IPS-11a (cell line): Measurements from ENCODE around the gene MYO7B.

Experiments
- H3K4me3 ChIP-seq: one replicate; pipeline ENCODE4 v1.5.1; 2013; ENCODE audit warnings: low read depth, low read length, control low read depth

MYO7B gene

DNA sequence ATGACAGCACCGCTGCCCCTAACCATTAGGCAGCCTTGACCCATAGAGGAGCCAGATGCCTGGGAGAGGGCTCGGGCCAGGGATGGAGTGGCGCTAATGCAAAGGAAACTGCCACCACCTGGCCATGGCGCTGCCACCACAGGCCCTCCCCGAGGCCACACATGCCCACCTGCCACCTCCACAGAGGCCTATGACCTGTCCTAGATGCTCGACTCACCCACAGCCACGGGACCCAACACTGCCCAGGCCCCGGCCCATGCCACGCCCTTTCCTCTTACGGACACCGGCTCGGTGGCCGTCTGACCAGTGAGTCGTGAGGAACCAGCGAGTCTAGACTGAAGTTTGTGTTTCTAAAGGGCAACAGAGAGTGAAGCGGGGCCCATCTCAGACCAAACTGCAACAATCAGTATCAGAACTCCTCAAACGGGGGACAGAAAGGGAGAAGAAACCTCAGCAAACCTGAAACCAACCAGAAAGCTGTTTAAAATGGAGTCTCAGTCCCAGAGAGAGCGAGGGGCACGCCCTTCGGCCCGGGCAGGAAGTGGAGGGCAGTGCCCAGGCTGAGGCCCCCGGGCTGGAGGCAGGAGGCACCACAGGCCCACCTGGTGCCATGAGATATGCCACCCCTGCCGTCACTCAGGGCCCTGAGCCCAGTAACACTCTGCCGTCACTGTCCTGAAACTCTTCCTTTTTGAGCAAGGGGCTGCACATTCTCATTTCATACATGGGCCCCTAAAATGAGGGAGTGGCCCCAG lies 111.2 kb downstream of the MYO7B start:
- no peak overlapping the region for H3K4me3 ChIP-seq

DNA sequence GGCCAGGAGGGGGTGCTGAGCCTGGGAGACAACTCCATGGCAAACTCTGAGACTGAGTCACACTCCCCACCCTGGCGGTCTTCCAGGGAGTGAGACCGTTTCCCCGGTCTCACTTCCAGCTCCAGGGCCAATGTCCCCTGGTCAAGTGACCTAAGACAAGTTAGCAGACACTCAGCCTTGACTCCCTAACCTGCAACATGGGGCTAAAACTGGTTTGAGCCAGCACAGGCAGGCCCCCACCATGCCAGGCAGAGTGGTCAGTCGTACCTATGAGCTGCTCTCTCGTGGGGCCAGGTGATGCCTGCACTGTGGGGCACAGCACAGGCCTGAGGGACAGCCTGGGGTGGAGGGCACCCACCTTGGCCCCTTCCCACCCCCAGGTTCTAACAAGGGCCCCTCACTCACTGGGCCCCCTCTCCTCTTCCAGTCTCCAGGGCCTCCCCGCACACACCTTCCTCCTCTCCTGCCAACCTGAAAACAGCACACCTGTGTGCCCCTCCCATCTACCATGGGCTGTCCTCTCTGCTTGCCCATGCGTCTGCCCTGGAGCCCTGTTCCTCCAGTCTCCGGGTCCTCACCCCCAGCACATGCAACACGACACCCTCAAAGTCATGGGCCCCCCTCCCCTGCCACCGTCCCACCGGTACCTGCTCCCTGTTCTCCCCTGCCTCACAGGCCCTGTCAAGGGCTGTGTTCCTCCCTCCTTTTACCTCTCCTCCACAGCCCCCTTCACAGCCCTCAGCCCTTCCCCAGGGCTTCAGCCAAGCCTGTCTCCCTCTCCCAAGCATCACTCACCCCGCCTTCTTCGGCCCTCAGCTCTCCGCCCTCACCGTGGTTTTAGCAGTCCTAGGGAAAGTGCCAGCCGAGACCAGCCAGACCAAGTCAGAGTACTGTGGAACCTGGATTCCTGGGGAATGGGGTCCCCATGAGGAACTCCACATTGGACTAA lies 112.0 kb downstream of the MYO7B start:
- H3K4me3 ChIP-seq: no peak overlapping the region

DNA sequence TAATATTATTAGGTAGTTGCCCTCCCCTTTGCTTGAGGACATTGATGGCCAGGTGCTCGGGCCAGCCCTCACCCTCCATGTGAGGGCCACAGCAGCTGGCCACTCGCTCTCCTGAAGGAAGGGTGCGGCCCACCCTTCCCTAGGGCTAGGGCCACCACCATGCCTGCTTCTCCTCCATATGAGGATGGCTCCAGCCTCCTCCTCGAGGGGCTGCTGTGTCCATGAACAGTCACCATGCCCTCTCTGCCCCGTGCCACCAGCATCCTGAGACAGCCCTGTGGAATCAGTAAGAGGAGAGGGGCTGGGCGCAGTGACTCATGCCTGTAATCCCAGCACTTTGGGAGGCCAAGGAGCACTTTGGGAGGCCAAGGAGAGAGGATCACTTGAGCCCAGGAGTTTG lies 112.8 kb downstream of the MYO7B start:
- H3K4me3 ChIP-seq: no peak overlapping the region

DNA sequence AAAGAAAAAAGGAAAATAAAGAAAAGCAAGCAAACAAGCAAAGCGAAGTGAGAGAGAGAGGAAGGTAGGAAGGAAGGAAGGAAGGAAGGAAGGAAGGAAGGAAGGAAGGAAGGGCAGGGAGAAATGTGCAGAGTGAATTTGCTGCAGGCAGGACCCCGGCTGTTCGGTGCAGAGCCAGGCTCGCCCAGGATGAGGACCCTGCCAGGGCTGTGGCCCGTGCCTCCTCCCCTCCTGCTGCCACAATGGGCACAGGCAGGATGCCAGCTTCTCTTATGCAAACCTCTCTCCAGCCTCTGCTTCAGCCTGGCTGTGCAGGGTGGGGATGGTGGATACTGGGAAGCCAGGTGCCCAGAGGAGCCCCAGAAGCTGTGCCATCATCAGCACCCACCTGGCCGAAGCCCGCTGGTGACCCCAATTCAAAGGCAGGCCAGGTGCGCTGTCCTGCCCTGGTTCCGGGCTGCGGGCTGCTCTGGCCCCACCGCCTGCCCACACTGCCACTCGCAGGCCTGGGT lies 113.7 kb downstream of the MYO7B start:
- H3K4me3 ChIP-seq: no peak overlapping the region

DNA sequence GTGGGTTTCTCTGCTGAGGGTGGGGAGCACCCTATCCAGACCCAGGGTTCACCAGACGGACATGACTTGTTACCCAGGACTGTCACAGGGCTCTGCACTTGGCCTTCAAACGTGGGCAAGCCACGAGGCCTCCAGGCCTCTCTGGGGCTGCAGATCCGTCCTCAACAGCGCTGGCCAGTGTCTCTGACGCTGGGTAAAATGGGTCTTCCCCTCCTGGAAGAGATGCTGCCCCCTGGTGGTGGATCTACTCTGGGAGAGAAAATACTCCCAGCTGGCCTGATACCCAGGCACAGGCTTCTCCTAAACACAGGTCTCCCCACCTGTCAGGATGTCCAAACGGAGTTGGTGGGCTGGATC lies 114.2 kb downstream of the MYO7B start:
- no peak overlapping the region for H3K4me3 ChIP-seq

DNA sequence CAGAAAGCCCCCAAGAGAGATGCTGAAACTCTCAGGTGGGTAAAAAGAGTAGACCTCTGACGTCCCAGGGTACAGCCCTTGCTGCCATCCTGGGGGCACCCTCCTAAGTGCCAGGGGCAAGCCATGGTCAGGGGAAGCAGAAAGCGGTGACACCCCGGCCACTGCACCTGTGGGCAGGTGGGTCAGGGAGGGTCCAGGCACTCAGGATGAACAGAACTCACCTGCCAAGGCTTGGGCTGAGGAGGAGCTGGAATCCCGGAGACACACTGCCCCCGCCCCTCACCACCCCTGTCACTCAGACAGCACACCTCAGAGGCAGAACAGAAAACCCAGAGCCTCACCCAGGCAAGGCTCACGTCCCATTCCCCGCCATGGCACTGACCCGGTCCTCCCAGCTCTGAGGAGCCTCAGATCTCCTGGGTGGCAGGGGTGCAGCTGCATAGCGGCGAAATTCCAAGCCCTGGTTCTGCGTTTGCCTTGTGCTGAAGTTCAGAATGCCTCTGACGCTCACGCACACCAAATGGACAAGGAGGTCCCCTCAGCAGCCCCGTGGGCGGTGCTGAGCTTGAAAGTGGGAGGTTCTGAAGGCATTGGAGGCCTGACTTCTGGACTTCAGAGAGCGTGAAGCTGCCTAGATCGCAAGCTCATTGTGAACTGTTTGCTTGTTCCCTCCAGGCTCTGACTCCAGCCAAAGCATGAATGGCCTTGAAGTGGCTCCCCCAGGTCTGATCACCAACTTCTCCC lies 114.7 kb downstream of the MYO7B start:
- no peak overlapping the region for H3K4me3 ChIP-seq

DNA sequence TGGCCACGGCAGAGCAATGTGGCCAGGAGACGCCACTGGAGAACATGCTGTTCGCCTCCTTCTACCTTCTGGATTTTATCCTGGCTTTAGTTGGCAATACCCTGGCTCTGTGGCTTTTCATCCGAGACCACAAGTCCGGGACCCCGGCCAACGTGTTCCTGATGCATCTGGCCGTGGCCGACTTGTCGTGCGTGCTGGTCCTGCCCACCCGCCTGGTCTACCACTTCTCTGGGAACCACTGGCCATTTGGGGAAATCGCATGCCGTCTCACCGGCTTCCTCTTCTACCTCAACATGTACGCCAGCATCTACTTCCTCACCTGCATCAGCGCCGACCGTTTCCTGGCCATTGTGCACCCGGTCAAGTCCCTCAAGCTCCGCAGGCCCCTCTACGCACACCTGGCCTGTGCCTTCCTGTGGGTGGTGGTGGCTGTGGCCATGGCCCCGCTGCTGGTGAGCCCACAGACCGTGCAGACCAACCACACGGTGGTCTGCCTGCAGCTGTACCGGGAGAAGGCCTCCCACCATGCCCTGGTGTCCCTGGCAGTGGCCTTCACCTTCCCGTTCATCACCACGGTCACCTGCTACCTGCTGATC lies 115.4 kb downstream of the MYO7B start:
- no peak overlapping the region for H3K4me3 ChIP-seq

DNA sequence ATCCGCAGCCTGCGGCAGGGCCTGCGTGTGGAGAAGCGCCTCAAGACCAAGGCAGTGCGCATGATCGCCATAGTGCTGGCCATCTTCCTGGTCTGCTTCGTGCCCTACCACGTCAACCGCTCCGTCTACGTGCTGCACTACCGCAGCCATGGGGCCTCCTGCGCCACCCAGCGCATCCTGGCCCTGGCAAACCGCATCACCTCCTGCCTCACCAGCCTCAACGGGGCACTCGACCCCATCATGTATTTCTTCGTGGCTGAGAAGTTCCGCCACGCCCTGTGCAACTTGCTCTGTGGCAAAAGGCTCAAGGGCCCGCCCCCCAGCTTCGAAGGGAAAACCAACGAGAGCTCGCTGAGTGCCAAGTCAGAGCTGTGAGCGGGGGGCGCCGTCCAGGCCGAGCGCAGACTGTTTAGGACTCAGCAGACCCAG lies 115.9 kb downstream of the MYO7B start:
- no peak overlapping the region for H3K4me3 ChIP-seq

DNA sequence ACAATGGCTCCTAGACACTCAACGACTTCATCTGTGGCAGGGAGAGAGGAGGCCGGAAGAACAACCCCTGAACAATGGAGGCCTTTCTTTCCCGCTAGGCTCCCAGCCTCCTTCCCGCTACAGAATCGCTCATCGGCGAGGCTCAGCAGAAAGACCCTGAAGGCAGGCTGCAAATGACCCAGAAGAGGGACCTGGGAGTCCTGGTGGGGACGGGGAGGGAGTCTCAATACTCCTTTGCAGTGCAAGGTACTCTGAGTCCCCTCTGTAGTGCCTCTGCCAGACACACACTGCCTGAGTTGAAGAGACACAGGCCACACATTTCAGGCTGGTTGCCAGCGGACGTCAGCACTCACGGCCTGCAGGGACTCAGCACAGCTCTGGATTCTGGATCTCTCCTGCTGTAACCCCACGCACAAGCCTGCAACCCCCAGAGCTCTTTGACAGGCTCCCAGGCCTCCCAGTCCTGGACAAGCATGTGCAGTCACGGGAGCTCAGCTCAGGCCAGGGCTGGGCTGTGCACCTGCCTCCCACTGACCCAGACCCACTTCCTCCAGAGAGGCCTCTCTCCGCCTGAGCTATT lies 116.6 kb downstream of the MYO7B start:
- H3K4me3 ChIP-seq: no peak overlapping the region

DNA sequence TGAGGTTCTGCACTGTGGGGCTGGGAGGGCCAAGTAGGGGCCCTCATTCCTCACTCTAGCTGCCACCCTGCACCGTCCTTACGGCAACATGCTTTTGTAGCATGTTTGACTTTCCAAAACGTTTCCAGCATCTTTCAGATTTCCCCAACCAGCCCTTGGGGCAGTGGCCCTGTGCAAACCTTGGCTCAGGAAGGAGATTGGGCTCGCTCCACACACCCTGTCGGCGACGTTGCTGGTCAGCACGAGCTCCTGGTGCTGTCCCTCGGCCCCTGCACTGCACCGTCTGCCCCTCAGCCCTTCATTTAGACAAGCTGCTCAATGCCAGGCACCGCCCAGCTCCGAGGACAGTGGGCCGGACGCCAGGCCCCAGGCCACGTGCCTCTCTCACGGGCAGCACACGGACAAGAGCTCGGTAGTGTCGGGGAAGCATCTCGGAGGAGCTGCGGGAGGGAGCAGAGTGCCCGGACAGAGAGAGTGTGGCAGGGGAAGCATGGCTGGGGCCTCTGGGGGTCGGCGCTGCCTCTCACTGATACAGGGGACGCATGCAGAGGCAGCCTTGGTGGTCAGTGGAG lies 117.4 kb downstream of the MYO7B start:
- H3K4me3 ChIP-seq: no peak overlapping the region

DNA sequence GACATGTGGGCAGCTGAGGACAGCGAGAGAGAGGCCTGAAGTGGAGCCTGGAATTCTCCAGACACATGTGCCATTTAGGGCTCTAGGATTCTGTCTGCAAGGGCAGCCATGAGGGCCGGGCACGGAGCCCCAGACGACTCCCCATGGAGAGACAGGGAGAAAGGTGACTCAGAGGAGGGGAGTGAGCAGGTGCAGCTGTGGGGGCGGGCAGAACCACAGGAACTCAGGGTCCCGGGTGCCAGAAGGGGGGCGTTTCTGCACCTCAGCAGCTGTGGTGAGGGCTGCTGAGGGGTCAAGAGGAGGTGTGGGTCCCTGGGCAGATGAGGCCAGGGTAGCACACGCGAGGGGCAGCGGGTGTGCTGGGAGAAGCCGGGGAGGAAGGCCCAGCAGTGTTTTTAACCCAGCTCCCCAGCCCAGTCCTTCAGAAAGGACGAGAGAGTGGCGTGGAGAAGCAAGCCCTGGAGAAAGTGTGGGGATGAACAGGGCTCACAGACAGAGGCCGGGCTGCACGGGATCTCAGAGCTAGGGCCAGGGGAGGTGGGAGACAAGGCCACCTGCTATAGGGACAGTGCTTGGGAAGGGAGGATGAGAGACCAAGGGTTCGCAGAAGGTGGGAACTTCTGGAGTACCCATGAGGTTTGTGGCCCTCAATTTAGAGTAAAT lies 118.1 kb downstream of the MYO7B start:
- H3K4me3 ChIP-seq: no peak overlapping the region

DNA sequence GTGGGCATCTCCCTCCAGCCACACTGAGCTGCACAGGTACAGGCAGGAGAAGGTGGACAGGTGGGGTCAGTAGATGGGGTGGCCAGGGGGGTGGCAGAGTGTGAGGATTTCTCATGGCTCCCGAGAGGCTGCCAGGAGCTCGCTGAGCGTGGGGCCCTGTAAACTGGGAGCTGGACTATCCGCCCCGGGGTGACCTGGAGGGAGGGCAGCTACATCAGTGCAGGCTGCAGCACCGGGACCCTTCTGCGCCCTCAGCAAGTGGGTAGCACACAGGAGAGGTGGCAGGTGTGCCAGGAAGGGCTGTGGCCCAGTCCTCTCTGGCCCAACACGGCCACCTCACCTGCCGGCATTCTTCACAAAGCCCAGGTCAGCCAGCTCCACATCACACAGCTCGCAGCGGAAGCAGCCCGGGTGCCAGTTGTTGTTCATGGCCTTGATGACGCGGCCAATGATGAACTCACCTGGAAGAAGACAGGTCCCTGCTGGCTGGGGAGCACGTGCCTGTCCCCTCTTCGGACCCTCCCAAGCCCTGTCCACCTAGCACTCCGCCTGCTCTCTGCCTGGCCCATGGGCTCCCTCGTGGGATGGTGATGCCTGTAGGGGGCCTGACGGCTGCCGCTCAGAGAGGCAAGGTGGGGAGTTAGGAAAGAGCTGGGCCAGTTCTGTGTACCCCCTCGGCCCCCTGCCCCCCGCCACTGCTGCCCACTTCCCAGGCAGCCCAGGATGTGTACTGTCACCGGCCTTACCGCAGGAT lies 118.8 kb downstream of the MYO7B start:
- H3K4me3 ChIP-seq: no peak overlapping the region

DNA sequence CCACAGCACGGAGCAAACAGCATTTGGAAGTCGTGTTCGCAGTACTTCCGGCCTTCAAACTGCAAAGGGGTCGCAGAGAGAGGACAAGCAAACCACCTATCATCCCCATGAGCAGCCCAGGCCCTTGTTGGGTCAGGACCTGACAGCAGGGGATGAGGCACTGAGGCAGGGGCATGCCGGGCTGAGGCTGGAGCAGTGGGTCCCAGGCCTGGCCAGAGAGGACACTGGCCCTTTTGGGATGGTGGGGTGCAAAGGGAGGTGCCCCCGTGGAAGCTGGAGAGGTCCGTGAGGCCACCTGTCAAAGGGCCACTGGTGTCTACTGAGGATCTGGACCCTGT lies 119.3 kb downstream of the MYO7B start:
- H3K4me3 ChIP-seq: no peak overlapping the region

DNA sequence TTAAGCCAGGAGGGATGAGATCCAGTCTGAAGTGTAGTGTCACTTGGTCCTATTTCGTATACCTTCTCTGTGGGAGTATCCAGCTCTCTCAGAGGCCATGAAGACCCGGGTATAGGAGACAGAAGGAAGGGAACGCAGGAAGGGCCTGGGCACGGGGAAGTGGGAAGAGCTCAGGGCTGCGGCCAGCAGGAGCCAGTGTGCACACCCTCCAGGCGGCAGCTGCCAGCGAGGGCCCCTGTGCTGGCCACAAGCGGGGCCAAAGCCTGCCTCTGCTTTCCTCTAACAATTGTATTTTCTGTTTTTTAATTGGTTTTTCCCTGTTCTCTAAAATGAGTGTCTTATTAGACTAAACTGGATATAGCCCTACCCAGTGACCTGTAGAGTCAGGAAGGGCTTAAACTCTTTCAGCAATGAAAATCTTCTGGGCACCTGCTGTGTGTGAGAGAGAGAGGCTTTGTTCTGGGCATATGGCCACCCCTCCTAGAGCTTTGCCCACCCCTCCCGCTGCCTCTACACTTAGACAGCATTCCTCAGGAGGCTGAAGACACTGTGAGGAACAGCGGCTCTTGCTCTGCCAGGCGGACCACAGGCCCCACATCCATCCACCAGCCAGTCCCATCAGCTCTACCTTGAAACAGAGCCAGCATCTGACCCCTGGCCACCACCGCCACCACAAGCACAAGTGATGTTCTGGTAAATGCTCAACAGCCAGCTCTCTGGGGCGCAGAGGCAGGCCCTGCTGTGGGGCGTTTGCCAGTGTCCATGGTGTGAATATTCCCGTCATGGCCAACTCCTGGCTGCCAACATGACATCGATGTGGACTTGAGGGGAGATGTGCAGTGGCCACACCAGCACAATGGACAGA lies 120.0 kb downstream of the MYO7B start:
- no peak overlapping the region for H3K4me3 ChIP-seq

DNA sequence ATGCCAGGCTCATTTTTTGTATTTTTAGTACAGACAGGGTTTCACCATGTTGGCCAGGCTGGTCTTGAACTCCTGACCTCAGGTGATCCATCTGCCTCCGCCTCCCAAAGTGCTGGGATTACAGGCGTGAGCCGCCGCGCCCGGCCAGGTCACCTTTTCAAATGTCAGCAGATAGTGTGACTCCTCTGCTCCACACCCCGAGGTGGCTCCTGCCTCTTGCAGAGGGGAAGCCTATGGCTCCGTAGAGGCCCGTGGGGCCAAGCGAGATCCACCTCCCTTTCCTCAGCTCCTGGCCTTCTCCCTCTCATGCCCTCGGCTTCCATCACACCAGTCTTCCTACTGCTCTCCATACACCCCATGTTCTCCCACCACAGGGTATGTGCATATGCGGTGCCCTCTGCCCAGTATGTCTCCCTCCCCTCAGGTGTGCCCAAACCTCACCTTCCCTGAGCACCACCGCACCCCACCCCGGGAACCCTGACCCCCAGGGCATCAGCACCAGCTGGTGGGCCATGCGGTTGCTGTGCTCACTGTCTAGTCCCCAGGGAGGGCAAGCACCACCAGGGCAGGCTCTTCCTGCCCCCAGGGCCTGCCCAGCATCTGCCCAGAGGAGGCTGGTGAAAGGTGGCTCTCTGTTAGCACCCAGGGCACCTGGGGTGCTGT lies 121.2 kb downstream of the MYO7B start:
- H3K4me3 ChIP-seq: no peak overlapping the region

DNA sequence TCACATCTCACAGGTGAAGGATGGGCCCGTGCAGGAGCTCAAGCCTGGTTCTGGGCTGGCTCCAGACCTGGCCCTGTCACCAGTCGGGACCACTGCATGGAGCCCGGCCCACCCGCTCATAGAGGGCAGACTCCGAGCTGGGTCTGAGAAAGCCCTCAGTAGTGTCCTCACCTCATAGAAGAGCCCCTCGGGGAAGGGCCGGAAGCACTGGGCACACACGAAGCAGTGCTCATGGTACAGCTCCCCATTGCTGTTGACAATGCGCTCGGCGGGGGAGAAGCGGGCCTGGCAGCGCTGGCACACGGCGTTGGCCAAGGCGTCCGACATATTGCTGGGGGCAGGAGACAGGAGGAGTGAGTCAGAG lies 121.7 kb downstream of the MYO7B start:
- no peak overlapping the region for H3K4me3 ChIP-seq

DNA sequence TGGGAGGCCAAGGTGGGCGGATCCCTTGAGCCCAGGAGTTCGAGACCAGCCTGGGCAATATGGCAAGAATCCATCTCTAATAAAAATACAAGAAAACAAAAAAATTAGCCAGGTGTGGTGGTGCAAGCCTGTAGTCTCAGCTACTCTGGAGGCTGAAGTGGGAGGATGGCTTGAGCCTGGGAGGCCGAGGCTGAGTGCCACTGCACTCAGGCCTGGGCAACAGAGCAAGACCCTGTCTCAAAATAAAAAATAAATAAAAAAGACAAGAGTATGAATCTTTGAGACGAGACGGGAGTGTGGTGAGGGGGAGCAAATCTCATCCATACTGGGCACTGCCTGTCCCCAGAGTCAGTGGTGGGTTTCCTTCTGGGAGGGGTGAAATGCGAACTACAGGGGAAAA lies 122.7 kb downstream of the MYO7B start:
- no peak overlapping the region for H3K4me3 ChIP-seq
